ENCODE measurements around the gene ESYT1. TPM values are rescaled to one million over a fixed set of nuclear protein-coding genes. Genes with fewer than 3 reads are reported as not detected.

The ESYT1 gene
- total RNA-seq, 1 donor = 304 TPM

- Histone ChIP-seq H2AFZ (ENCODE audit: low read length) (no peak overlapping the region), H3K4me3 (ENCODE audit: insufficient read depth, low read length) (no peak overlapping the region), H3K9me3 (ENCODE audit: low read depth, low read length) (no peaks in the 10 kb centered on the region), H4K20me1 (ENCODE audit: insufficient read depth, low read length) (peaks cover 8% of the 10 kb centered on the region), H3K4me1 (ENCODE audit: insufficient read depth, low read length) (peaks cover 37% of the 10 kb centered on the region), H3K36me3 (ENCODE audit: insufficient read depth, low read length) (peaks cover 13% of the 10 kb centered on the region), H3K27ac (ENCODE audit: low read depth, low read length) (no peak overlapping the region), H3K27me3 (ENCODE audit: insufficient read depth, low read length) (no peaks in the 10 kb centered on the region), H3K79me2 (ENCODE audit: insufficient read depth, low read length) (peaks cover 32% of the 10 kb centered on the region), H3K4me2 (ENCODE audit: insufficient read depth, low read length) (no peak overlapping the region)
- no peak for DNase-seq (ENCODE audit: insufficient read length, low spot score, missing footprints)
- TF ChIP-seq CTCF (IDR thresholded peaks at IDR 0.05; ENCODE audit: extremely low read depth, low read depth, low read length) = no peak
These were observed 5.4 kb upstream of the ESYT1 start for GRCh38 chr12:56122637-56123036.

GRCh38 chr12:56124133-56124532, 3.9 kb upstream of the ESYT1 start:
- no peak overlapping the region for H3K27ac ChIP-seq (ENCODE audit: low read depth, low read length)
- H2AFZ ChIP-seq (ENCODE audit: low read length) = no peak overlapping the region
- DNase-seq (ENCODE audit: insufficient read length, low spot score, missing footprints) = no peak
- no peaks in the 10 kb centered on the region for H3K9me3 ChIP-seq (ENCODE audit: low read depth, low read length)
- peaks cover 30% of the 10 kb centered on the region for H3K4me1 ChIP-seq (ENCODE audit: insufficient read depth, low read length)
- H4K20me1 ChIP-seq (ENCODE audit: insufficient read depth, low read length) = no peaks in the 10 kb centered on the region
- H3K79me2 ChIP-seq (ENCODE audit: insufficient read depth, low read length) = peaks cover 33% of the 10 kb centered on the region
- no peak overlapping the region for H3K4me3 ChIP-seq (ENCODE audit: insufficient read depth, low read length)
- peaks cover 11% of the 10 kb centered on the region for H3K36me3 ChIP-seq (ENCODE audit: insufficient read depth, low read length)
- H3K27me3 ChIP-seq (ENCODE audit: insufficient read depth, low read length) = no peaks in the 10 kb centered on the region
- no peak overlapping the region for H3K4me2 ChIP-seq (ENCODE audit: insufficient read depth, low read length)
- no peak for TF ChIP-seq CTCF (IDR thresholded peaks at IDR 0.05; ENCODE audit: extremely low read depth, low read depth, low read length)

GRCh38 chr12:56126732-56127239, 1.3 kb upstream of the ESYT1 start:
- Histone ChIP-seq H3K36me3 (ENCODE audit: insufficient read depth, low read length) (peaks cover 16% of the 10 kb centered on the region), H4K20me1 (ENCODE audit: insufficient read depth, low read length) (no peaks in the 10 kb centered on the region), H3K27ac (ENCODE audit: low read depth, low read length) (peak overlapping the region; percentile 72), H3K9me3 (ENCODE audit: low read depth, low read length) (no peaks in the 10 kb centered on the region), H3K27me3 (ENCODE audit: insufficient read depth, low read length) (no peaks in the 10 kb centered on the region), H3K79me2 (ENCODE audit: insufficient read depth, low read length) (peaks cover 31% of the 10 kb centered on the region), H3K4me2 (ENCODE audit: insufficient read depth, low read length) (peak overlapping the region; percentile 92), H2AFZ (ENCODE audit: low read length) (no peak overlapping the region), H3K4me3 (ENCODE audit: insufficient read depth, low read length) (peak overlapping the region; percentile 71), H3K4me1 (ENCODE audit: insufficient read depth, low read length) (peaks cover 23% of the 10 kb centered on the region)
- no peak for DNase-seq (ENCODE audit: insufficient read length, low spot score, missing footprints)
- TF ChIP-seq CTCF (IDR thresholded peaks at IDR 0.05; ENCODE audit: extremely low read depth, low read depth, low read length) = no peak

- Histone ChIP-seq H3K4me1 (ENCODE audit: insufficient read depth, low read length) (peaks cover 23% of the 10 kb centered on the region), H3K27ac (ENCODE audit: low read depth, low read length) (peak overlapping the region; percentile 72), H3K4me2 (ENCODE audit: insufficient read depth, low read length) (peak overlapping the region; percentile 92), H3K36me3 (ENCODE audit: insufficient read depth, low read length) (peaks cover 23% of the 10 kb centered on the region), H3K27me3 (ENCODE audit: insufficient read depth, low read length) (no peaks in the 10 kb centered on the region), H3K79me2 (ENCODE audit: insufficient read depth, low read length) (peaks cover 31% of the 10 kb centered on the region), H4K20me1 (ENCODE audit: insufficient read depth, low read length) (no peaks in the 10 kb centered on the region), H3K9me3 (ENCODE audit: low read depth, low read length) (no peaks in the 10 kb centered on the region), H3K4me3 (ENCODE audit: insufficient read depth, low read length) (peak overlapping the region; percentile 71), H2AFZ (ENCODE audit: low read length) (peak overlapping the region; percentile 49)
- TF ChIP-seq CTCF (IDR thresholded peaks at IDR 0.05; ENCODE audit: extremely low read depth, low read depth, low read length) = no peak
- no peak for DNase-seq (ENCODE audit: insufficient read length, low spot score, missing footprints)
These were observed 581 bp upstream of the ESYT1 start for GRCh38 chr12:56127485-56127887.
